NCI-H128 (cell line): Measurements from ENCODE around the gene MOB1B.
"Not testable (repeated sequence)": the region's sequence is repeated elsewhere in the genome, so short reads cannot be mapped to it uniquely, and the experiment has no call there.

Experiments used
- DNase-seq: peaks from one replicate; lab custom pipeline; 2025; ENCODE audit not compliant: unreplicated experiment; lab: John Stamatoyannopoulos, UW

Gene MOB1B

DNA sequence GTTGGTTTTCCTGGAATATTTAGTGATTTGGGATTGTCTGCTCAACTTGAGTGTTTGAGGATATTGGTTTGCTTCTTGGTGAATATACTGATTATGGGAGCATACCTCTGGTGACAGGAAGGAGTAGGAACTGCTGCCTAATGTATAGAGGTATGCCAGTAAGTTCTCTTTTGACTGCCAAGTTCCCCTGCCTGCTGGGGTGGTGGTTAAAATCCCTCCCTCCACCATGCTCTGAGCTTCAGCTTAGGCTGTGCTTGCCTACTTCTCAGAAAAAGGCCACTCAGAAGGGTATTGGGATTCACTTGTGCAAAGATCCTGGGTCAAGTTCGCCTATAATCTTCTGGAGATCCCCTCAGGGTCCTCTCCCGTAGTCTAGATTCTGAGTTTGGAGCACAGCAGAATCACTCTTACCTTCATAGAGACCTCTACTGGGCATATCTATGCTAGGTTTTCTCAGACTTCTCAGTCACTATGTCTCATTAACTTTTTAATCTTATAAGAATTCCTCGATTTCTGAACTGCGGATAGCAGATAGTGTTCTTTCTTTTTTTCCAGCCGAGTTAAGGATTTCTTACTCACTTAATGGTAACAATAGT lies 46.6 kb downstream of the MOB1B start:
- DNase-seq = no peak

- DNase-seq = no peak
These were observed 51.9 kb downstream of the MOB1B start for GRCh38 chr4:70954032-70954431.

DNA sequence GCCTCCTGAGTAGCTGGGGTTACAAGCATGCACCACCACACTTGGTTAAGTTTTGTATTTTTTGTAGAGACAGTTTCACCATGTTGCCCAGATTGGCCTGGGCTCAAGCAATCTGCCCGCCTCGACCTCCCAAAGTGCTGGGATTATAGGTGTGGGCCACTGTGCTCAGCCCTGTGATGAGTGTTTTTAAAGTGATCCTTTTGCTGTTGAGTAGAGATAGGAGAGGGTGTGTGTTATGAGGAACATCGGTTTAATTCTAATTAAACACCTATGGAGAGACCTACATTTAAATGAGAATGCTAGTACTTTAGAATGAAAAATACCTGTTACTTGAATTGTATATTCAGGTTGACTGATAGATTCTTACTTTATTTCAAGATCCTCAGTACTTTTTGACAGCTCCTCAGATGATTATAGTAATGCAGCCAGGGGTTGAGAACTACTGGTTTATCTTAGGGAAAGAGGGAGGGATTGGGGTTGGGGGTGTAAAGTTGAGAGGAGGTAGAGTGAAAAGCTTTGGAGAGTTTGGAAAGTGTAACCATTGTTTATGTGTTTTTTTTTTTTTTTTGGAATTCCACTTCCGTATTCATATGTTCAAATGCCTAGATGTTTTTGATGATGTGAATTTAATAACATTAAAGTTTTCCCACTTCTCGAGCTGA lies 54.5 kb downstream of the MOB1B start:
- no peak for DNase-seq

DNA sequence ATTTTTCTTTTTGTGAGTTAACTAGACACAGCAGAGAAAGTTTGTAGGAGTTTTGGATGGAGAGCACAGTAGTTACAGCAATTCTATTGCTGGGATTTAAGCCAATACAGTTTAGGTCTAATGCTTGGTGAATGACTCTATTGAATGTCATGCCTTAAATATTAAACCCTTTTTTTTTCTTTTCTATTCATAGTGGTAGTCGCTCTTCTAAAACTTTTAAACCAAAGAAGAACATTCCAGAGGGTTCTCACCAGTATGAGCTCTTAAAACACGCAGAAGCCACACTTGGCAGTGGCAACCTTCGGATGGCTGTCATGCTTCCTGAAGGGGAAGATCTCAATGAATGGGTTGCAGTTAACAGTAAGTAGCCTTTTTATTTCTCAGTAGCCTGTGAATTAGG lies 56.5 kb downstream of the MOB1B start:
- no peak for DNase-seq

- DNase-seq = no peak
These were observed 66.9 kb downstream of the MOB1B start for GRCh38 chr4:70969076-70969475.

- no peak for DNase-seq
These were observed 74.1 kb downstream of the MOB1B start for GRCh38 chr4:70976252-70976651.

DNA sequence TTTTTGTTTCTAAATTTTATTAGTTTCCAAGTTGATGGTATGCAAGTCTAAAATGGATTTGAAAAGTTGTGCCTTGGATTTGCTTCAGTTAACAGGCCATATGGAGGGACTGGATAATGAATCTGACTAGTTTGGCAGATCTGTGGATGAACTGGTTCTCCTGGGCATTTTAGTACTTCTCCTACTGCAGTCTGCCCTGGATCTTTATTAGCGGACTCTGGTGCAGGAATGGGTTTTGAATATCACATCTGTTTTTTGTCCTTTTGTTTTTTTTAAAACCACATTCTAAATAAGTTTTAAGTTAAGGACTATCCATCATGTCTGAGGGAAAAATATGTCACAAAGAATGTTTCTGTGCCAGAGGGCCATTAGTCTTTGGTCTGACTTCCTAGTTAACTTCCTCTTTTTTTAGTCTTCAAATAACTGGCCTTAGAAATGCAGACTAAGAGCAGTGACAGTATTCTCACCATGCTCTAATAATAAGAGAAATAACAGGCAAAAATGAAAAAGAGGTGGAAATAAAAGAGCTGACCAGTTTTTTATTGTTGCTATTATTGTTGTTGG lies 77.4 kb downstream of the MOB1B start:
- no peak for DNase-seq

DNA sequence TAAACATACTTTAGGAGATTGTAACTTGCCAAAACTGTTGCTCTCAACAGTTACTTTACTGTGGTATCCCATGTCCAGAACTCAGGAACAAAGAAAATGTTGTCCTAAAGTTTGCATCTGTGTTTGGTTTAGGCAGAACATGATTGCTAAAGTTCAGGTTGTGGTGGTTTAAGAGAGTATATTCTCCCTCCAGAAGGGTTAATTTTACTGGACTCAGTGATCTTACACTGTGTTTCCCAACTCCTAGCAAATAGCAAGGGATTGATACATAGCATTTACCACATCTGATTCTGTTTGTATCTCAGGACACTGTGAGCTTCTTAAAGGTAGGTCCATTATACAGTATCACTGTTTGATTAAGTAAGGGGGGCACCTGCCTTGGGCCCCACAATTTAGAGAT lies 78.0 kb downstream of the MOB1B start:
- no peak for DNase-seq

DNA sequence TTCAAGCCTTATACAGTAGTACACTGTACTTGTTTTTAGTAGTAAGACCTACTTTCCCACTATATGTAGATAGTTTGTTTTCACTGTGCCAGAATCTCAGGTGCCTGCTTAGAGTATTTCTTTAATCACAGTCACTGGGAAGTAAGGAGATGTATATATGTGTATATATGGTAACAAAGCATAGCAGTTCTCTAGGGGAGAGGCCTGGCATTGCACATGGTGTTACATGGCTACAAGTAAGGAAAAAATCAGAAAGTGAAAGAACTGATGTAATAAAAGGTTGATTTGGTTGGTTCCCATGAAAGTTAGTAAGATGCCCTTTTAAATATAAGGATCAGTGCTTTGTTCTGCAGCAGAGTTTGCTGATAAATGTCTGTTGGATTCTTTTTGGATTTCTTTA lies 81.9 kb downstream of the MOB1B start:
- no peak for DNase-seq

DNA sequence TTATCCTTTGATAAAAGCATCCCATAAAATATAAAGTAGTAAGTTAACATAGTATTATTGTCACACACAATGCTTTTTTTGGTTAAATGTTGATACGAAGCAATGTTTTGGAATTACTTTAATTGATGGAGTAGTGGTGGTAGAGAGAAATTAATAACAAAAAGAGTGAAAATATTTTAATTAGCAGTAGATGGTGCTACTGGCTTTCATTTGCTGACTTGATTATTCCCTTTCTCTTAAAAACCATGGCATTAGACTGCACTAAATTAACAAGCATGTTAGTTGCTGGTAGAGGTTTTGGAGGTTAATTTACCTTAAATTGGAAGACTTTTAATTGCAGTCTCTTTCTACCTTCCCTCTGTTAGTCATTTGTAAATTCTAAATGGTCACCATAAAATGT lies 82.4 kb downstream of the MOB1B start:
- DNase-seq = no peak

DNA sequence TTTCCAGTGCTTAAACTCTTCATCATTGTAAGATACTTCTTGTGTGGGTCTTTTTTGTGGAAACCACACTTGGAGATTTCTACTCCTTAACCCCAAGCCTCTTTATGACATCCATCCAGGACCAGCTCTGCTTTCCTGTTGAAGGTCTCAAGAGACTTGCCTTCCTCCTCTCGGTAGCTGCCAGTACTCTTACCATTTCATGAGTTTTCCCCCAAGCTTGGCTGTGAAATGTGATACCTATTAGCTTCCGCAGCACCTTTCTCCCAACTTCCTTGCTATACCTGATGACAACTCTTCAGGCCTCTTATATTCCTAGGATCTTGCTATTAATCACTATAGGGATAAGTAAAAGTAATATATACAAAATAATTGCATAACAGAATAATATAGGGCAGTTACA lies 89.4 kb downstream of the MOB1B start:
- no peak for DNase-seq

- DNase-seq = no peak
These were observed 90.3 kb downstream of the MOB1B start for GRCh38 chr4:70992391-70992881.

- DNase-seq = peak; percentile 48
These were observed 91.3 kb downstream of the MOB1B start, which contains the start of gene DCK for GRCh38 chr4:70993181-70994068. TSS of gene DCK (plus strand) at chr4:70993649. CDS start at chr4:70993836, 187 bp downstream.

GRCh38 chr4:70994069-70994366 lies 91.8 kb downstream of the MOB1B start:
- DNase-seq = no peak

- DNase-seq = no peak
These were observed 92.4 kb downstream of the MOB1B start for GRCh38 chr4:70994387-70995099.

DNA sequence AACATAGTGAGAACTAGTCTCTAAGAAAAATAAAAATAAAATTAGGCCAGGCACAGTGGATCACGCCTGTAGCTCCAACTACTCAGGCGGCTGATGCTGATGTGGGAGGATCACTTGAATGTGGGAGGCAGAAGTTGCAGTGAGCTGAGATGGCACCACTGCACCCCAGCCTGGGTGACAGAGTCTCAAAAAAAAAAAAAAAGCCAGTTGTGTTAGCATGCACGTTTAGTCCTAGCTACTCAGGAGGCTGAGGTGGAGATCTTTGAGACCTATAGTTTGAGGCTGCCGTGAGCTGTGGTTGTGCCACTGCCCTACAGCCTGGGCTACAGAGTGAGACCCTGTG lies 93.8 kb downstream of the MOB1B start:
- no peak for DNase-seq

GRCh38 chr4:70997036-70997435 lies 94.9 kb downstream of the MOB1B start:
- no peak for DNase-seq

- no peak for DNase-seq
These were observed 95.4 kb downstream of the MOB1B start for GRCh38 chr4:70997546-70997945.

DNA sequence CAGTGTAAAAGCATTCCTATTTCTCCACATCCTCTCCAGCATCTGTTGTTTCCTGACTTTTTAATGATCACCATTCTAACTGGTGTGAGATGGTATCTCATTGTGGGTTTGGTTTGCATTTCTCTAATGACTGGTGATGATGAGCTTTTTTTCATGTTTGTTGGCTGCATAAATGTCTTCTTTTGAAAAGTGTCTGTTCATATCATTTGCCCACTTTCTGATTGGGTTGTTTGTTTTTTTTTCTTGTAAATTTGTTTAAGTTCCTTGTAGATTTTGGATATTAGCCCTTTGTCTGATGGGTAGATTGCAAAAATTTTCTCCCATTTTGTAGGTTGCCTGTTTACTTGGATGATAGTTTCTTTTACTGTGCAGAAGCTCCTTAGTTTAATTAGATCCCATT lies 97.5 kb downstream of the MOB1B start:
- not testable (repeated sequence) for DNase-seq

DNA sequence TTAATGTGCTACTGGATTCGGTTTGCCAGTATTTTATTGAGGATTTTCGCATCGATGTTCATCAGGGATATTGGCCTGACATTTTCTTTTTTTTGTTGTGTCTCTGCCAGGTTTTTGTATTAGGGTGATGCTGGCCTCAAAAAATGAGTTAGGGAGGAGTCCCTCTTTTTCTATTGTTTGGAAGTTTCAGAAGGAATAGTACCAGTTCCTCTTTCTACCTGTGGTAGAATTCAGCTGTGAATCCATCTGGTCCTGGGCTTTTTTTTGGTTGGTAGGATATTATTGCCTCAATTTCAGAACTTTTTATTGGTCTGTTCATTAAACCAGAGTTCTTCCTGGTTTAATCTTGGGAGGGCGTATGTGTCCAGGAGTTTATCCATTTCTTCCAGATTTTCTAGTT lies 99.2 kb downstream of the MOB1B start:
- not testable (repeated sequence) for DNase-seq

DNA sequence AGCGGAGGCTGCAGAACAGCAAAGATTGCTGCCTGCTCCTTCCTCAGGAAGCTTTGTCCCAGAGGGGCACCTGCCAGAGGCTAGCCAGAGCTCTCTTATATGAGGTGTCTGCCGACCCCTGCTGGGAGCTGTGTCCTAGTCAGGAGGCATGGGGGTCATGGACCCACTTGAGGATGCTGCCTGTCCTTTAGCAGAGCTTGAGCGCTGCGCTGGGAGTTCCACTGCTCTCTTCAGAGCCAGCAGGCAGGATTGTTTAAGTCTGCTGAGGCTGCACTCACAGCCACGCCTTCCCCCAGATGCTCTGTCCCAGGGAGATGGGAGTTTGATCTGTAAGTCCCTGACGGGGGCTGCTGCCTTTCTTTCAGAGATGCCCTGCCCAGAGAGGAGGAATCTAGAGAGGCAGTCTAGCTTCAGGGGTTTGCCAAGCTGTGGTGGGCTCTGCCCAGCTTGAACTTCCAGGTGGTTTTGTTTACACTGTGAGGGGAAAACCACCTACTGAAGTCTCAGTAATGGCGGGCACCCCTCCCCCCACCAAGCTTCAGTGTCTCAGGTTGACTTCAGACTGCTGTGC lies 102.2 kb downstream of the MOB1B start:
- no peak for DNase-seq
